HUES6 (cell line): ENCODE data around the gene EFEMP1.
"Not testable (repeated sequence)": the region's sequence is repeated elsewhere in the genome, so short reads cannot be mapped to it uniquely, and the experiment has no call there.

ENCODE experiments used
- H3K27ac ChIP-seq: 2 replicates; pipeline ENCODE4 v1.7.0; 2013; ENCODE audit warnings: low read depth, mild to moderate bottlenecking, low read length, inconsistent platforms
- H3K27me3 ChIP-seq: 2 replicates; pipeline ENCODE4 v1.6.1; 2013; ENCODE audit warnings: low read length; ENCODE audit not compliant: control insufficient read depth, insufficient read depth
- H3K36me3 ChIP-seq: 2 replicates; pipeline ENCODE4 v1.6.1; 2013; ENCODE audit warnings: low read length; ENCODE audit not compliant: control insufficient read depth, insufficient read depth
- H3K4me1 ChIP-seq: 2 replicates; pipeline ENCODE4 v1.6.1; 2013; ENCODE audit warnings: low read length; ENCODE audit not compliant: control insufficient read depth, insufficient read depth
- H3K4me3 ChIP-seq: 2 replicates; pipeline ENCODE4 v1.5.1; 2013; ENCODE audit warnings: low read depth, low read length
- H3K9ac ChIP-seq: one replicate; pipeline ENCODE4 v1.6.1; 2013; ENCODE audit warnings: mild to moderate bottlenecking, low read length
- H3K9me3 ChIP-seq: 2 replicates; pipeline ENCODE4 v1.6.1; 2013; ENCODE audit warnings: low read depth, low read length; ENCODE audit not compliant: control insufficient read depth, insufficient read depth

Gene EFEMP1

GRCh38 chr2:55844986-55845385, 78.6 kb downstream of the EFEMP1 start:
- no peak overlapping the region for H3K27ac ChIP-seq
- 0 out of 2 replicates have a peak, but pooled peaks cover 3% of the 10 kb centered on the region for H3K9me3 ChIP-seq
- no peak overlapping the region for H3K9ac ChIP-seq
- H3K4me3 ChIP-seq: no peak overlapping the region
- peaks cover 3% of the 10 kb centered on the region for H3K4me1 ChIP-seq
- H3K27me3 ChIP-seq: no peaks in the 10 kb centered on the region
- H3K36me3 ChIP-seq: no peaks in the 10 kb centered on the region

- no peak overlapping the region for H3K4me3 ChIP-seq
- H3K27ac ChIP-seq: no peak overlapping the region
- H3K27me3 ChIP-seq: no peaks in the 10 kb centered on the region
- no peaks in the 10 kb centered on the region for H3K36me3 ChIP-seq
- H3K4me1 ChIP-seq: peaks cover 12% of the 10 kb centered on the region
- H3K9me3 ChIP-seq: 0 out of 2 replicates have a peak, but pooled peaks cover 3% of the 10 kb centered on the region
- H3K9ac ChIP-seq: no peak overlapping the region
Measured at GRCh38 chr2:55843994-55844345, 79.6 kb downstream of the EFEMP1 start.

GRCh38 chr2:55843096-55843993, 80.2 kb downstream of the EFEMP1 start:
- Histone ChIP-seq H3K9ac (no peak overlapping the region), H3K27me3 (no peaks in the 10 kb centered on the region), H3K9me3 (0 out of 2 replicates have a peak, but pooled peaks cover 3% of the 10 kb centered on the region), H3K36me3 (no peaks in the 10 kb centered on the region), H3K27ac (no peak overlapping the region), H3K4me3 (no peak overlapping the region), H3K4me1 (peaks cover 17% of the 10 kb centered on the region)

- Histone ChIP-seq H3K27ac (no peak overlapping the region), H3K4me1 (peaks cover 22% of the 10 kb centered on the region), H3K4me3 (no peak overlapping the region), H3K36me3 (no peaks in the 10 kb centered on the region), H3K9me3 (0 out of 2 replicates have a peak, but pooled peaks cover 3% of the 10 kb centered on the region), H3K9ac (no peak overlapping the region), H3K27me3 (no peaks in the 10 kb centered on the region)
Measured at GRCh38 chr2:55842046-55842445, 81.5 kb downstream of the EFEMP1 start.

- Histone ChIP-seq H3K4me3 (no peak overlapping the region), H3K9me3 (no peaks in the 10 kb centered on the region), H3K27me3 (no peaks in the 10 kb centered on the region), H3K27ac (no peak overlapping the region), H3K36me3 (no peaks in the 10 kb centered on the region), H3K4me1 (peaks cover 25% of the 10 kb centered on the region), H3K9ac (no peak overlapping the region)
Measured at GRCh38 chr2:55840460-55840859, 83.1 kb downstream of the EFEMP1 start.

- Histone ChIP-seq H3K4me1 (peaks cover 25% of the 10 kb centered on the region), H3K36me3 (no peaks in the 10 kb centered on the region), H3K27ac (no peak overlapping the region; the same call in 1 of the 2 replicates), H3K27me3 (no peaks in the 10 kb centered on the region), H3K9ac (no peak overlapping the region), H3K9me3 (no peaks in the 10 kb centered on the region), H3K4me3 (peak overlapping the region; percentile 19; the same call in 1 of the 2 replicates)
Measured at GRCh38 chr2:55839182-55839819, 84.3 kb downstream of the EFEMP1 start.

- H3K27ac ChIP-seq: no peak overlapping the region
- H3K36me3 ChIP-seq: no peaks in the 10 kb centered on the region
- H3K9ac ChIP-seq: no peak overlapping the region
- no peak overlapping the region for H3K4me3 ChIP-seq
- H3K4me1 ChIP-seq: peaks cover 25% of the 10 kb centered on the region
- H3K27me3 ChIP-seq: no peaks in the 10 kb centered on the region
- H3K9me3 ChIP-seq: no peaks in the 10 kb centered on the region
Measured at GRCh38 chr2:55838653-55839052, 84.9 kb downstream of the EFEMP1 start.

GRCh38 chr2:55838117-55838516, 85.5 kb downstream of the EFEMP1 start:
- H3K9ac ChIP-seq, H3K9me3 ChIP-seq, H3K27me3 ChIP-seq, H3K4me3 ChIP-seq, H3K36me3 ChIP-seq, H3K27ac ChIP-seq: not testable (repeated sequence)
- peaks cover 25% of the 10 kb centered on the region for H3K4me1 ChIP-seq

GRCh38 chr2:55837073-55837472, 86.5 kb downstream of the EFEMP1 start:
- Histone ChIP-seq H3K4me3 (peak overlapping the region; percentile 23; the same call in 1 of the 2 replicates), H3K36me3 (no peaks in the 10 kb centered on the region), H3K27ac (no peak overlapping the region), H3K9ac (peak overlapping the region; percentile 30), H3K9me3 (no peaks in the 10 kb centered on the region), H3K4me1 (peaks cover 25% of the 10 kb centered on the region), H3K27me3 (no peaks in the 10 kb centered on the region)

- not testable (repeated sequence) for H3K36me3 ChIP-seq, H3K9ac ChIP-seq, H3K27me3 ChIP-seq, H3K27ac ChIP-seq, H3K4me1 ChIP-seq, H3K4me3 ChIP-seq, H3K9me3 ChIP-seq
Measured at GRCh38 chr2:55831671-55832410, 91.7 kb downstream of the EFEMP1 start.

GRCh38 chr2:55827855-55828254, 95.7 kb downstream of the EFEMP1 start:
- Histone ChIP-seq H3K4me3 (no peak overlapping the region), H3K27ac (no peak overlapping the region), H3K9me3 (no peaks in the 10 kb centered on the region)

More at GRCh38 chr2:55827855-55828254, 95.7 kb downstream of the EFEMP1 start:
- Histone ChIP-seq H3K27me3 (no peaks in the 10 kb centered on the region), H3K36me3 (no peaks in the 10 kb centered on the region), H3K9ac (no peak overlapping the region), H3K4me1 (no peaks in the 10 kb centered on the region)
